CD4-positive, alpha-beta T cell treated with Interleukin-4 for 1 hour (primary cell): ENCODE results near the gene KAT6B.
A peak's percentile ranks its signal among the peaks of the same experiment; 100 is the strongest.

Source experiments
- DNase-seq, 2 donors: peaks; one replicate each; pipeline ENCODE4 v3.0.0-alpha.2; 2020 to 2022

The KAT6B gene

GRCh38 chr10:74991435-74991834 lies 165.0 kb downstream of the KAT6B start:
- peak in 1 of 2 donors; percentile 24 for DNase-seq

DNA sequence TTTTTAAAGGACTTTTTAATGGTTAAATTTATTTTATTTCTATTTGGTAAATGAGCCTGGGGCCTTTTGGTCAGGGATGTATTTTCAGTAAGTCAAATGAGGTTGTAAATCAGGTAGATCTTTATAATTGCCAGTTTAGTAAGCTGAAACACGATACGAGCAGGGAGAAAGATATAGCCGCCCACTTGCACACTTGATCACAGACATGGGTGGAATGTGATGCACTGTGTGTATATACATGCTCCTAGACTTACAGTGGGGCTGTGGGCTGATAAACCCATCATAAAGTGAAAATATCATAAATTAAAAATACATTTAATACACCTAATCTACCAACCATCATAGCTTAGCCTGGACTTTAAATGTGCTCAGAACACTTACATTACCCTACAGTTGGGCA lies 165.7 kb downstream of the KAT6B start:
- no peak for DNase-seq

DNA sequence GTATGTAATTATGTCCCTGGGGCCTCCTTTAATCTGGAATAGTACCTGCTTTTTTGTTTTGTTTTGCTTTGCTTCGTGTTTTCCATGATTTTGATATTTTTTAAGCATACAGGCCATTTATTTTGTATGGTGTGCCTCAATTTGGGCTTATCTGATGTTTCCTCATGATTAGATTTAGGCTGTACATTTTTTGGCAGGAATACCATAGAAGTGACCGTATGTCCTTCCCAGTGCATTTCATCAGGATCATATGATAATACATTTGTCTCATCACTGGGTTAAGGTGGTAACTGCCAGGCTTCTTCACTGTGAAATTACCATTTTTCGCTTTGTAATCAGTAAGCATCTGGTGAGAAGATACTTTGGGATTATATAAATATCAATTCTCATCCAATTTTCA lies 167.2 kb downstream of the KAT6B start:
- no peak for DNase-seq

- no peak for DNase-seq
These were observed 168.5 kb downstream of the KAT6B start for GRCh38 chr10:74994854-74995253.

GRCh38 chr10:74995806-74996205 lies 169.4 kb downstream of the KAT6B start:
- no peak for DNase-seq

GRCh38 chr10:74997163-74997562 lies 170.8 kb downstream of the KAT6B start:
- DNase-seq: no peak

DNA sequence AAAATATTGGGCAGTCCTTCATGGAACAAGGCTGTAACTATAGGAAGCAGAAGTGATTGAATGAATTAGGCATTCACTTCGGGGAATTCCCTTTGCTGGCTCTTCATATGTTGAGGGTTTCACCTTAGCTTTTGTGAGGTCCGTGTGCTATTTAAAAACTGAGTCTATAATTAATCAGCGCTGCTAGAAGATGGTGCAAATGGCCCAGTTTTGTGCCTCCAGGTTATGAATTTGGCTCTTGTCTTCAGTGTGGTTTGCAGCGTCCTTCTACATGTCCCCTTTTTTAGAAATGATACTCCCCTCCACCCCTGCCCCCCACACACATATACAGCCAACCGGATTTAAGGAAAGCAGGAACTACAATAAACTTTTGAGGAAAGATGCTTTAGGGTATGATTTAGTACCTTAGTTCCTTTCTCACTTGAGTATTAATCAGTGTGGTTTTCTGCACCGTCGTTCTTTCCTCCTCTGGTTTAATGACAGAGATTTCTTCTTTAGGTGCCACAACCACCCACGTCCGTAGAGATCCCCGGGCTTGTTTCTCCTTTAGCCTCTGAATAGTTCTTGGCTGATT lies 174.4 kb downstream of the KAT6B start:
- DNase-seq: no peak

DNA sequence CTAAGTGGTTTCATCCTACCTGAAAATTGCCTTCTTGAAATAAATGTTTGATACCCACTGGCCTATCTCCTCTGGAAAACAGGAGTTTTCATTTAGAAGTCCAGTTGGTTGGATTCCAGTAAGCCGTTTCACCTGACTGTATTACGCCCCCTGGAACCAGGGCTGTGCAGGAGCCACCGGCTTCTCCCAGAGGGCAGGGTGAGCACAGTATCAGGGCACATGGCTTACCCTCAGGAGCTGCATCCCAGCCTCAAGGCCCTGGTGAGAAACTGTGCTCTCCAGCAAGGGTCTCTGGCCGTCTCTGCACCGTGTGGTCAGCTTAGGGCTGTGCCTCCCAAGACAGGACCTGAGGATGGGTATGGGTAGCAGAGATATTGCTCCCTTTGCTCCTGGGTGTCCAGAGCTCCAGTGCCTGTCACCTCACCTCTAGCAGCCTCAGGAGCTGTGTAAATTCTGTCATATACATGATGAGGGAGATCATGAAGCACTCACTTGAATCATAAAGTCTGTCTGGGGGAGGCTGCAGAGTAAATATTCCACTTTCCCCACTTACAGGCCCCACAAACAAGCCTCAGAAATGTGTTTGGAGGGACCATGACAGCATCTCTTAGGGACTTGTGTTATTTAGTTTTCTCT lies 175.4 kb downstream of the KAT6B start:
- no peak for DNase-seq

- DNase-seq: no peak
These were observed 175.9 kb downstream of the KAT6B start for GRCh38 chr10:75002351-75002725.

GRCh38 chr10:75002967-75003594 lies 176.7 kb downstream of the KAT6B start:
- DNase-seq: no peak

DNA sequence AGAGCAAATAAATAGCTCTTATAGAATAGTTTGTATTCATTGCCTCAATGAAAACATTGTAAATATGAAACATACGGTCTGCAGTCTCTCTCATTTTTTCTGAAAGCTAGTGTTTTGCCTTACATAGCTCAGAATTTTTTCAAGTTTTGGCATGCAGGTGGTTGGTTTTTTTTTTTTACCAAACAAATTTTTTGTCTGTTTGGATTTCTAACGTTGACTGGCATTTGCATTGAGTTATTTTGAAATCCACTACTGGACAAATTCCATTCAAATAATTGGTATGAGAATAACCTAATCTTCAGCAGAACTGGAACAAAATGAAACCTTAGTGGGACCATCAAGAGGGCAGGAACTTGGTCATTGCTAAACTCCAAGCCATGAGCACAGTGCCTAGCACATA lies 177.5 kb downstream of the KAT6B start:
- DNase-seq: no peak

DNA sequence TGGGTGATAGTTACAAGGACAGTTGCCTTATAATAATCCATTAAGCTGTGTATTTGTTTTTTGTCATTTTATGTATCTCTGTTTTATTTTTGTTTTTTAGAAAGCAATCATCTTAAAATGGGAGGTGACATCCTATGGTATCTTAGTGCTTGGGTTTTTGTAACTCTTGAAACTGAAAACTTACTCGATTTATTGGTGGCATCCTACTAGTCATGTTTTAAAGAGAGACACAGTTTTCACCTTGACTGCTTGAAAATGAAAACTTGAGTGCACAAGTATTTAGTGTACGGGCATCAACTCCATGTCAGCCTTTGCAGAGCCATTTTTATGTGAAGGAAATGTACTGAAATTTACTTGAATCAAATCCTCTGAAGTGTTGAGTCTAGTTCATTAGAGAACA lies 181.2 kb downstream of the KAT6B start:
- DNase-seq: no peak

- no peak for DNase-seq
These were observed 182.6 kb downstream of the KAT6B start for GRCh38 chr10:75008952-75009351.

DNA sequence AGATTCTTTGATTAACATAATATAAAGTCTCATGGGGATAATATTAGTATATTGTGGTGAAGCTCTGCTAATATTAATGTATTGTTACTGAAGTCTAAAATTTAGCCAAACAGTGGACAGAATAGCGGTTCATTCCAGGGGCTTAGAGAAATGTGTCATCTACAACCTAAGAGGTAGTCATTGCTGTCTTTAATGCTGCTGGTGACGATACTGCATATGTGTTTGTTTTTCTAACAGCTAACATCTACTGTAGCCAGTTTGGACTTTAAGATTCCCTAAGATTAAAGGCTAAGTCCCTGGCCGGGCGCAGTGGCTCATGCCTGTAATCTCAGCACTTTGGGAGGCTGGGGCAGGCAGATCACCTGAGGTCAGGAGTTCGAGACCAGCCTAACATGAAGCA lies 183.0 kb downstream of the KAT6B start:
- DNase-seq: no peak

- DNase-seq: no peak
These were observed 184.0 kb downstream of the KAT6B start for GRCh38 chr10:75010373-75010772.

GRCh38 chr10:75011221-75011620 lies 184.8 kb downstream of the KAT6B start:
- DNase-seq: no peak

DNA sequence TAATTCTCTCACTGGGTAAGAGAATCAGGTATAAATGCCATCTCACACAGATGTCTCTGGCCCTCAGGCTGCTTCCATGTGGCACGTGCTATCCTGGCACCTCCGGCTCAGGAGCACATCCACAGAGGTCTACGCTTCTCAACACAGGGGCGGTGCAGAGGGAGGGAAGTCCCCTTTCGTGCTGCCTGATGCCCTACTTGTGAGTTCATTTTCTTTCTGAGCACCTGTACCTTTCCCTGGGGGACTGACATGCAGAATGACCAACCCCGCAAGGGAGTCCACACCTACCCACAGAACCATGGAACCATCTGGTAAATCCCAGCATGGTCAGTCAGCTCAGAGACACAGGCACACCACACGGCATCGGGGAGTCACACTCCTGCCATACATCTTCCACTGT lies 186.1 kb downstream of the KAT6B start:
- DNase-seq: no peak

DNA sequence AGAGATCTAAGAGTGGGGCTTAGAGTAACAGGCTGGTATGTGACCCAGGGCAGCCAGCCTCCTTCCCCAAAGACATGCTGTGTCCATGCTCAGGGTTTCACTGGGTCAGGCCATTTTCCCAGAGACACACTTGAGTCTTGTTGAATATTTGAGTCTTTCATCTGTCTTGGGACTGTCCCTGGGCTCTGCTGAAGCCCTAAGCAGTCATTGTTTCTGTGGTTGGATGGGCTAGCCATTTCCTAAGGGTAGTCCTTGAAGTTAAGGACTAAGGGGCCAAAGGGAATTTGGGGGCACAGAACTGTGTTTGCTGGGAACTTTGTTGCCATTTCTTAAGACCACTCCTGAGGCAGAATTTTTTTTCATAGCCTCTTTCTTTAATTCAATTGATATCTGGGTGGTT lies 186.6 kb downstream of the KAT6B start:
- no peak for DNase-seq

DNA sequence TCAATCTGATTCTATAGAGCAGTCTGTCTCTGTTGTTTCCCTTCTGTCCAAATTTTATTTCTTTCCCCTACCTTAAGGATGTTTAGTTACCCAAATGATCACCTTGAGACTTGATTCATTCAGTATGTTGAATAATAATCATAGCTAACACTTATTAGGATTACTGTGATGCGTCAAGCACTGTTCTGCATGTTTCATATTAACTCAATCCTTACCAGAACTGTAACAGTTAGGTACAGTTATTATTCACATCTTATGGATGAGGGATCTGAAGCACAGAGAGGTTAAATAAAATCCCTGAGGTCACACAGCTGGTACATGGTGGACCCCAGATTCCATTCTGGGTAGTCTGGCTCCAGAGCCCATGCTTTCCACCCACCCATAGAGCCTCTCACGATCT lies 187.1 kb downstream of the KAT6B start:
- DNase-seq: no peak

DNA sequence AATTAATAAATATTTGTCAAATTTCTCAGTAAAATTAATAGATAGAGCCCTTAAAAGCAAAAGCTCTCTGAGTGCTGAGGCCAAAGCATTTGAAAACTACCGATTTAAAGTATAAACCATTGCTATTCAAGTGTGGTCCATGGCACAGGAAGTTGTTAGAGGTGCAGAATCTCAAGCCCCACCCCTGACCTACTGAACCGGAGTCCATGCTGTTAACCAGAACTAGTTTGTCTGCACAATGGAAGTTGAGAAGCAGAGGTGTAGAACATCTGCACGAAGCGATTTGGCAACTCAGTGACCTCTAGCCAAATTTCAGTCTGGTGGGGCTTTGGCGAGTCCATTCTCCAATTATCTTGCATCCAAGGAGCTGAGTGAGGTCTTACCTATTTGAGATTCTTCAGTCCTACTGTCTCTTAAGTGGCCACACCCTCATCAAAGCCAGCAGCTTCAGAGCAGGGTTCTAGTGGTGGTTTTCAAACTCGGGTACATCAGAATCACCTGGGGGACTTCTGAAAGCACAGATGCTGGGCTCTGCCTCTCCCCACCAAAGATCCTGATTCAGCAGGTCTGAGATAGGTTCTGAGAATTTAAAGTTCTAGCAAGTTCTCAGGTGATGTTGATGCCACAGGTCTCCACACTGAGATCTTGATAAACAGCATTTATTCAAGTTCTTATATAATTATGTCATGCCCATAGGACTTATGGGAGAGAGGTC lies 188.3 kb downstream of the KAT6B start:
- peak; percentile 50 to 64 for DNase-seq

GRCh38 chr10:75015442-75015841 lies 189.0 kb downstream of the KAT6B start:
- DNase-seq: no peak

GRCh38 chr10:75016325-75016724 lies 189.9 kb downstream of the KAT6B start:
- no peak for DNase-seq

DNA sequence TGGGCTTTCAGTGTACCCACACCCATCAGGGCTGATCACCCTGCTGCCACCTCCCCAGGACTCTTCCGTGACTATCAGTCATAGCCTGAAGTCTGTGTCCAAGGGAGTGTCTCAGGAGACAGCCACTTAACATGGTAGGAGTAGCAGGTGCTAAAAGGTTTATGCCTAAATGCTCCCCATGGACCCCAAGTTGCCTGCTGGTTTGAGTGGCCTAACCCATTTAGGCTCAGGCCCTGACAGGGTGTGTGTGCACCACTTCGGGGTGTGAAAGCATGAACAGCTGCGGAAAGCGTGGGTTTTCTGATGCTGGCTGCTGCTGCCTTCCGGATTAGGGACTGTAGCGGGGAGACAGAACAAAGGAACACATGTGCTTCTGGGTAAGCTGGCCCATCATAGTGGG lies 191.9 kb downstream of the KAT6B start:
- no peak for DNase-seq

- DNase-seq: no peak
These were observed 192.4 kb downstream of the KAT6B start for GRCh38 chr10:75018686-75019307.
